ENCODE measurements around the gene LDHAL6A. TPM values are rescaled to one million over a fixed set of nuclear protein-coding genes. Genes with fewer than 3 reads are reported as not detected.
A peak's percentile ranks its signal among the peaks of the same experiment; 100 is the strongest.
"Not testable (repeated sequence)": the region's sequence is repeated elsewhere in the genome, so short reads cannot be mapped to it uniquely, and the experiment has no call there.

LDHAL6A gene
- not detected for polyA plus RNA-seq (2013, experiment 1 of 2)
- not detected for polyA plus RNA-seq (2013, experiment 2 of 2)

GRCh38 chr11:18455686-18456372 lies at the start of gene LDHAL6A:
Gene LDHAL6A (plus strand): TSS chr11:18455856. CDS start chr11:18456681, 825 bp downstream.
- Histone ChIP-seq H3K27me3 (ENCODE audit: control insufficient read depth in 3 of 3, insufficient read depth in 3 of 3, low read depth in 1 of 3, low read length in 3 of 3) (peaks cover 0 to 2% (median 0%) of the 10 kb centered on the region in 3 experiments), H3K9me3 (replicated peaks in 1 of 2; ENCODE audit: control insufficient read depth in 2 of 2, insufficient read depth in 1 of 2, low read depth in 1 of 2, low read length in 2 of 2) (no peaks in the 10 kb centered on the region), H3K4ac (ENCODE audit: low read length) (no peak within 1 kb of the TSS), H3K9ac (ENCODE audit: low read depth, low read length, poor library complexity) (peak within 1 kb of the TSS; percentile 44), H2BK12ac (ENCODE audit: low read length) (no peak within 1 kb of the TSS), H2BK5ac (ENCODE audit: low read length) (no peak within 1 kb of the TSS), H4K91ac (ENCODE audit: low read depth, low read length, poor library complexity) (no peak within 1 kb of the TSS), H3K18ac (ENCODE audit: low read length) (peak within 1 kb of the TSS; percentile 38), H2AFZ (ENCODE audit: low read length) (peak within 1 kb of the TSS; percentile 35), H3K4me3 (ENCODE audit: low read length in 2 of 2) (no peak within 1 kb of the TSS), H3K79me1 (ENCODE audit: low read depth, low read length) (no peaks in the 10 kb centered on the region), H3K23ac (ENCODE audit: low read depth, low read length, poor library complexity) (peak within 1 kb of the TSS; percentile 65), H4K8ac (ENCODE audit: low read depth, low read length) (peak within 1 kb of the TSS; percentile 82), H3K4me1 (ENCODE audit: control insufficient read depth in 2 of 2, insufficient read depth in 1 of 2, low read depth in 1 of 2, low read length in 2 of 2) (no peaks in the 10 kb centered on the region), H3K36me3 (replicated peaks in 1 of 2; ENCODE audit: control insufficient read depth in 2 of 2, insufficient read depth in 2 of 2, low read length in 2 of 2) (no peaks in the 10 kb centered on the region), H2BK15ac (ENCODE audit: low read length) (no peak within 1 kb of the TSS), H3K27ac (replicated peaks; ENCODE audit: low read length) (no peak within 1 kb of the TSS), H2BK120ac (ENCODE audit: low read depth, low read length) (no peak within 1 kb of the TSS), H3K4me2 (ENCODE audit: insufficient read depth, low read length, poor library complexity, severe bottlenecking) (peak within 1 kb of the TSS; percentile 11), H2AK5ac (ENCODE audit: low read depth, low read length) (peak within 1 kb of the TSS; percentile 19), H3K14ac (ENCODE audit: low read length) (peak within 1 kb of the TSS; percentile 89)
- WGBS, 2 donors (ENCODE audit: extremely low coverage in 2 of 2, insufficient read length in 2 of 2, insufficient replicate concordance in 1 of 2) = no CpG with 5 or more reads among the region's 47 CpGs
- no peak for DNase-seq (ENCODE audit: low spot score)

- not testable (repeated sequence) for H3K18ac ChIP-seq (ENCODE audit: low read length); H2BK15ac ChIP-seq (ENCODE audit: low read length); H3K4me2 ChIP-seq (ENCODE audit: insufficient read depth, low read length, poor library complexity, severe bottlenecking); H3K14ac ChIP-seq (ENCODE audit: low read length); DNase-seq (ENCODE audit: low spot score); H3K27ac ChIP-seq (replicated peaks; ENCODE audit: low read length); H4K8ac ChIP-seq (ENCODE audit: low read depth, low read length); H2AK5ac ChIP-seq (ENCODE audit: low read depth, low read length); H4K91ac ChIP-seq (ENCODE audit: low read depth, low read length, poor library complexity); H2AFZ ChIP-seq (ENCODE audit: low read length); H2BK5ac ChIP-seq (ENCODE audit: low read length); H3K4me1 ChIP-seq (ENCODE audit: control insufficient read depth in 2 of 2, insufficient read depth in 1 of 2, low read depth in 1 of 2, low read length in 2 of 2); H2BK120ac ChIP-seq (ENCODE audit: low read depth, low read length); H3K9ac ChIP-seq (ENCODE audit: low read depth, low read length, poor library complexity); H3K4me3 ChIP-seq (ENCODE audit: low read length in 2 of 2); H2BK12ac ChIP-seq (ENCODE audit: low read length); H3K27me3 ChIP-seq (ENCODE audit: control insufficient read depth in 3 of 3, insufficient read depth in 3 of 3, low read depth in 1 of 3, low read length in 3 of 3); H3K4ac ChIP-seq (ENCODE audit: low read length); H3K79me1 ChIP-seq (ENCODE audit: low read depth, low read length); H3K9me3 ChIP-seq (replicated peaks in 1 of 2; ENCODE audit: control insufficient read depth in 2 of 2, insufficient read depth in 1 of 2, low read depth in 1 of 2, low read length in 2 of 2); H3K23ac ChIP-seq (ENCODE audit: low read depth, low read length, poor library complexity)
- peaks cover 3 to 63% of the 10 kb centered on the region in 2 donors for H3K36me3 ChIP-seq (replicated peaks in 1 of 2; ENCODE audit: control insufficient read depth in 2 of 2, insufficient read depth in 2 of 2, low read length in 2 of 2)
- WGBS, 2 donors (ENCODE audit: extremely low coverage in 2 of 2, insufficient read length in 2 of 2, insufficient replicate concordance in 1 of 2) = no CpG with 5 or more reads among the region's 3 CpGs
Measured at GRCh38 chr11:18407400-18407799, 48.3 kb upstream of the LDHAL6A start.

- H4K8ac ChIP-seq (ENCODE audit: low read depth, low read length) = no peak overlapping the region
- no peak overlapping the region for H2BK12ac ChIP-seq (ENCODE audit: low read length)
- H3K27ac ChIP-seq (replicated peaks; ENCODE audit: low read length) = no peak overlapping the region
- H2BK15ac ChIP-seq (ENCODE audit: low read length) = no peak overlapping the region
- H4K91ac ChIP-seq (ENCODE audit: low read depth, low read length, poor library complexity) = no peak overlapping the region
- H3K27me3 ChIP-seq (ENCODE audit: control insufficient read depth in 3 of 3, insufficient read depth in 3 of 3, low read depth in 1 of 3, low read length in 3 of 3) = no peaks in the 10 kb centered on the region
- DNase-seq (ENCODE audit: low spot score) = no peak
- H3K4ac ChIP-seq (ENCODE audit: low read length) = no peak overlapping the region
- H3K23ac ChIP-seq (ENCODE audit: low read depth, low read length, poor library complexity) = peak overlapping the region; percentile 89
- no peak overlapping the region for H3K18ac ChIP-seq (ENCODE audit: low read length)
- WGBS, 2 donors (ENCODE audit: extremely low coverage in 2 of 2, insufficient read length in 2 of 2, insufficient replicate concordance in 1 of 2) = no CpG with 5 or more reads among the region's 9 CpGs
- no peaks in the 10 kb centered on the region for H3K4me1 ChIP-seq (ENCODE audit: control insufficient read depth in 2 of 2, insufficient read depth in 1 of 2, low read depth in 1 of 2, low read length in 2 of 2)
- H2BK120ac ChIP-seq (ENCODE audit: low read depth, low read length) = no peak overlapping the region
- H3K14ac ChIP-seq (ENCODE audit: low read length) = no peak overlapping the region
- no peaks in the 10 kb centered on the region for H3K79me1 ChIP-seq (ENCODE audit: low read depth, low read length)
- H3K4me2 ChIP-seq (ENCODE audit: insufficient read depth, low read length, poor library complexity, severe bottlenecking) = no peak overlapping the region
- H3K9me3 ChIP-seq (replicated peaks in 1 of 2; ENCODE audit: control insufficient read depth in 2 of 2, insufficient read depth in 1 of 2, low read depth in 1 of 2, low read length in 2 of 2) = no peaks in the 10 kb centered on the region
- H3K36me3 ChIP-seq (replicated peaks in 1 of 2; ENCODE audit: control insufficient read depth in 2 of 2, insufficient read depth in 2 of 2, low read length in 2 of 2) = peaks cover 3 to 50% of the 10 kb centered on the region in 2 donors
- H3K9ac ChIP-seq (ENCODE audit: low read depth, low read length, poor library complexity) = no peak overlapping the region
- no peak overlapping the region for H3K4me3 ChIP-seq (ENCODE audit: low read length in 2 of 2)
- no peak overlapping the region for H2AK5ac ChIP-seq (ENCODE audit: low read depth, low read length)
- H2AFZ ChIP-seq (ENCODE audit: low read length) = no peak overlapping the region
- no peak overlapping the region for H2BK5ac ChIP-seq (ENCODE audit: low read length)
Measured at GRCh38 chr11:18408558-18409291, 46.9 kb upstream of the LDHAL6A start.

DNA sequence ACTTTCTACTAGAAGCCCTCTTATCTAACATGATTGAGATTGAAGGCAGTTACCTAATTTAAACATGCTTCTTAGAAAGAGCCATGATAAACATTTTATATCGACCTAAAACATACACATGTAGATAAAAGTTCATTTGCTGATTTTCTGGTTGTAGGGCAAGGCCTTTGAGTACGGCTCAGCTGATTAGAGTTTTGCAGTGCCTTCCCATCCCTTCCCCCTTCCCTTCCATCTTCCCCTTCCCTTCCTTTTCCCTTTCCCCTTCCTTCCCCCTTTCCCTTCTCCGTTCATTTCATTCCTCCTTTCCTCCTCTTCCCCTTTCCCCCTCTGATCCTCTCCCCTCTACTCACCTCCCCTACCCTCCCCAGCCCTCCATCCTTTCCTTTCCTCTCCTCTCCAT lies 39.2 kb upstream of the LDHAL6A start:
- H3K4ac ChIP-seq (ENCODE audit: low read length) = no peak overlapping the region
- H3K9me3 ChIP-seq (replicated peaks in 1 of 2; ENCODE audit: control insufficient read depth in 2 of 2, insufficient read depth in 1 of 2, low read depth in 1 of 2, low read length in 2 of 2) = no peaks in the 10 kb centered on the region
- no peaks in the 10 kb centered on the region for H3K36me3 ChIP-seq (replicated peaks in 1 of 2; ENCODE audit: control insufficient read depth in 2 of 2, insufficient read depth in 2 of 2, low read length in 2 of 2)
- no peak overlapping the region for H2AK5ac ChIP-seq (ENCODE audit: low read depth, low read length)
- no peak overlapping the region for H4K8ac ChIP-seq (ENCODE audit: low read depth, low read length)
- H4K91ac ChIP-seq (ENCODE audit: low read depth, low read length, poor library complexity) = no peak overlapping the region
- H3K4me1 ChIP-seq (ENCODE audit: control insufficient read depth in 2 of 2, insufficient read depth in 1 of 2, low read depth in 1 of 2, low read length in 2 of 2) = no peaks in the 10 kb centered on the region
- no peak overlapping the region for H2BK15ac ChIP-seq (ENCODE audit: low read length)
- H2BK12ac ChIP-seq (ENCODE audit: low read length) = no peak overlapping the region
- no peaks in the 10 kb centered on the region for H3K79me1 ChIP-seq (ENCODE audit: low read depth, low read length)
- WGBS, 2 donors (ENCODE audit: extremely low coverage in 2 of 2, insufficient read length in 2 of 2, insufficient replicate concordance in 1 of 2) = 89% methylated on average over 1 of the region's 3 CpGs; no CpG with 5 or more reads in 1 of the 2 donors
- no peak overlapping the region for H3K4me2 ChIP-seq (ENCODE audit: insufficient read depth, low read length, poor library complexity, severe bottlenecking)
- no peak overlapping the region for H3K23ac ChIP-seq (ENCODE audit: low read depth, low read length, poor library complexity)
- no peak overlapping the region for H2BK5ac ChIP-seq (ENCODE audit: low read length)
- DNase-seq (ENCODE audit: low spot score) = no peak
- H2BK120ac ChIP-seq (ENCODE audit: low read depth, low read length) = no peak overlapping the region
- H3K27ac ChIP-seq (replicated peaks; ENCODE audit: low read length) = no peak overlapping the region
- no peaks in the 10 kb centered on the region for H3K27me3 ChIP-seq (ENCODE audit: control insufficient read depth in 3 of 3, insufficient read depth in 3 of 3, low read depth in 1 of 3, low read length in 3 of 3)
- H2AFZ ChIP-seq (ENCODE audit: low read length) = no peak overlapping the region
- no peak overlapping the region for H3K9ac ChIP-seq (ENCODE audit: low read depth, low read length, poor library complexity)
- no peak overlapping the region for H3K14ac ChIP-seq (ENCODE audit: low read length)
- no peak overlapping the region for H3K4me3 ChIP-seq (ENCODE audit: low read length in 2 of 2)
- no peak overlapping the region for H3K18ac ChIP-seq (ENCODE audit: low read length)
